Mucosa of descending colon (tissue), 3 donors: ENCODE data around the gene ENTPD6. TPM values are rescaled to one million over a fixed set of nuclear protein-coding genes. Genes with fewer than 3 reads are reported as not detected.
A peak's percentile ranks its signal among the peaks of the same experiment; 100 is the strongest.

Source experiments
- ATAC-seq: fragments of 200-7000 bp; cut with Tn5 transposase; one replicate; pipeline ENCODE4 v1.9.1; 2020; ENCODE audit warnings: mild to moderate bottlenecking, moderate library complexity
- DNase-seq, 3 donors: peaks; one replicate each; pipeline ENCODE4 v3.0.0-alpha.2; 2020
- H3K36me3 ChIP-seq: fragments of 200-600 bp; one replicate; pipeline ENCODE4 v1.8.0; 2021; ENCODE audit warnings: low read depth, mild to moderate bottlenecking
- H3K4me1 ChIP-seq: fragments of 200-600 bp; one replicate; pipeline ENCODE4 v1.8.0; 2021; ENCODE audit warnings: low read depth, mild to moderate bottlenecking
- H3K4me3 ChIP-seq: fragments of 200-600 bp; one replicate; pipeline ENCODE4 v1.8.0; 2021; ENCODE audit warnings: mild to moderate bottlenecking
- H3K9me3 ChIP-seq: fragments of 200-600 bp; one replicate; pipeline ENCODE4 v1.8.0; 2021; ENCODE audit warnings: mild to moderate bottlenecking
- intact Hi-C, 2 donors: fragments of 100-400 bp; cut with DNase I in 1 of 2; cut with micrococcal nuclease in 1 of 2; formaldehyde crosslinking; loops; one replicate each; pipeline versions ENCODE4 v1.11.0 to v1.11.1; 2022; cut with DNase I, micrococcal nuclease
- long read RNA-seq, 2 donors: library from polyadenylated mRNA; unstranded; transcript quantifications; one replicate each; pipeline ENCODE4 v2.0.0, GENCODE V29; 2019 to 2021
- total RNA-seq, 3 donors: library from RNA; stranded (reverse); fragmentation: NEBNext Ultra II Directional in 2 of 3; extraction: Animal tissue kit (Norgen Biotek cat#: 25700) in 2 of 3; gene quantifications; one replicate each; pipeline versions ENCODE4 v1.2.1 to v1.2.4, GENCODE V29; 2021 to 2023
- TF ChIP-seq, protein P1 (sequence below): fragments of 200-600 bp; IDR thresholded peaks from one replicate; pipeline ENCODE4 v1.8.0; 2022; ENCODE audit warnings: antibody characterized with exemption, mild to moderate bottlenecking
- donor health status: DM: no; HTN: no; CAD: no; lungs with moderate emphysema.
- donor health status: DM: no; HTN: no; CAD: no.
- donor health status: DM: no; HTN: yes; CAD: no.

The ENTPD6 gene
- total RNA-seq: 100 to 1,000 TPM; 114 to 191 (median 140) TPM
- long read RNA-seq, donor 1, transcript ENTPD6-201 (14 exons, 2,708 nt): minor isoform, 20 of 199 reads
- long read RNA-seq, donor 1, transcript ENTPD6-203 (15 exons, 2,750 nt): major isoform, 25 of 199 reads
- long read RNA-seq, donor 1, transcript ENTPD6-202 (15 exons, 2,766 nt): minor isoform, 17 of 199 reads
- long read RNA-seq, donor 1, partial matches to known transcripts: 14 of 199 reads
- long read RNA-seq, donor 1, other reads (novel, unspliced or antisense): 116 of 199 reads
- long read RNA-seq, donor 2, transcript ENTPD6-201 (14 exons, 2,708 nt): minor isoform, 7 of 67 reads
- long read RNA-seq, donor 2, transcript ENTPD6-203 (15 exons, 2,750 nt): minor isoform, 10 of 67 reads
- long read RNA-seq, donor 2, transcript ENTPD6-202 (15 exons, 2,766 nt): major isoform, 11 of 67 reads
- long read RNA-seq, donor 2, partial matches to known transcripts: 4 of 67 reads
- long read RNA-seq, donor 2, other reads (novel, unspliced or antisense): 33 of 67 reads

DNA sequence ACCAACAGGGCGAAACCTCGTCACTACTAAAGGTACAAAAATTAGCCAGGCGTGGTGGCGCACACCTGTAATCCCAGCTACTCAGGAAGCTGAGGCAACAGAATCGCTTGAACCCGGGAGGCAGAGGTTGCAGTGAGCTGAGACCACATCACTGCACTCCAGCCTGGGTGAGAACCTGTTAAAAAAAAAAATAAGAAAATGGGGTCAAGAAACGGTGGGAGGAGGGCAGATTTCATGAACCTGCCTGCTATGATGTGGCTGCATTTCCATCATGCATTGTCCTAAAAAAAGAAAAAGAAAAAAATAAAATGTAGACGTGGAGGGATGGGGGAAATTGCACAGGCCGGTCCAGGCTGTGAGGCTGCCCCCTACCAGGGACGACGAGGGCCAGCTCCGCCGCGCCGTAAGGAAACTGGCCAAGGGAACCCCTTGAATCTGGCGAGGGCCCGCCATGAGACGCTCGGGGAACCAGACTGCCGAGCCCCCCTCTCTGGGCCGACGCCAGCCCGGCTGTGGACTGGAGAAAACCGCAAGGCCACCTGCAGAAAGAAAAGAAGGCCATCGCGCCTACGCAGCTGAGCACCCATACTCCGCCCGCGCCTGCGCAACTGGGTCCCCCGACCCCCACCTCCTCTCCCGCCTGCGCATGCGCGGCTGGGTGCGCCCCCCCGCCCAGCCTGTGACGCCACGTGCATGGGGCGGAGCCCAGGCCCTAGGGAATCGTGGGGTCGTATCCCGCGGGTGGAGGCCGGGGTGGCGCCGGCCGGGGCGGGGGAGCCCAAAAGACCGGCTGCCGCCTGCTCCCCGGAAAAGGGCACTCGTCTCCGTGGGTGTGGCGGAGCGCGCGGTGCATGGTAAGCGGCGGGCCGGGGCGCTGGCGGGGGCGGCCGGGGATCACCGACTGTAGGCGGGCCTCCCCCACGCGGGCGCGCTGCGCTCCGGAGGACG, at the start of gene ENTPD6:
ENTPD6 (plus strand) TSS at position 699 of the 948 bp plus-strand sequence. CDS start 10,825 bp downstream, outside the sequence.
- DNase-seq: peak; percentile 94 to 98 (median 94)
- TF ChIP-seq, protein P1, sequence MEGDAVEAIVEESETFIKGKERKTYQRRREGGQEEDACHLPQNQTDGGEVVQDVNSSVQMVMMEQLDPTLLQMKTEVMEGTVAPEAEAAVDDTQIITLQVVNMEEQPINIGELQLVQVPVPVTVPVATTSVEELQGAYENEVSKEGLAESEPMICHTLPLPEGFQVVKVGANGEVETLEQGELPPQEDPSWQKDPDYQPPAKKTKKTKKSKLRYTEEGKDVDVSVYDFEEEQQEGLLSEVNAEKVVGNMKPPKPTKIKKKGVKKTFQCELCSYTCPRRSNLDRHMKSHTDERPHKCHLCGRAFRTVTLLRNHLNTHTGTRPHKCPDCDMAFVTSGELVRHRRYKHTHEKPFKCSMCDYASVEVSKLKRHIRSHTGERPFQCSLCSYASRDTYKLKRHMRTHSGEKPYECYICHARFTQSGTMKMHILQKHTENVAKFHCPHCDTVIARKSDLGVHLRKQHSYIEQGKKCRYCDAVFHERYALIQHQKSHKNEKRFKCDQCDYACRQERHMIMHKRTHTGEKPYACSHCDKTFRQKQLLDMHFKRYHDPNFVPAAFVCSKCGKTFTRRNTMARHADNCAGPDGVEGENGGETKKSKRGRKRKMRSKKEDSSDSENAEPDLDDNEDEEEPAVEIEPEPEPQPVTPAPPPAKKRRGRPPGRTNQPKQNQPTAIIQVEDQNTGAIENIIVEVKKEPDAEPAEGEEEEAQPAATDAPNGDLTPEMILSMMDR: no peak
- peak; percentile 86 for ATAC-seq
- Histone ChIP-seq H3K36me3 (no peaks in the 10 kb centered on the region), H3K4me3 (peak within 1 kb of the TSS; percentile 91), H3K4me1 (peaks cover 31% of the 10 kb centered on the region), H3K9me3 (no peaks in the 10 kb centered on the region)
- intact Hi-C loops: no loop called here

DNA sequence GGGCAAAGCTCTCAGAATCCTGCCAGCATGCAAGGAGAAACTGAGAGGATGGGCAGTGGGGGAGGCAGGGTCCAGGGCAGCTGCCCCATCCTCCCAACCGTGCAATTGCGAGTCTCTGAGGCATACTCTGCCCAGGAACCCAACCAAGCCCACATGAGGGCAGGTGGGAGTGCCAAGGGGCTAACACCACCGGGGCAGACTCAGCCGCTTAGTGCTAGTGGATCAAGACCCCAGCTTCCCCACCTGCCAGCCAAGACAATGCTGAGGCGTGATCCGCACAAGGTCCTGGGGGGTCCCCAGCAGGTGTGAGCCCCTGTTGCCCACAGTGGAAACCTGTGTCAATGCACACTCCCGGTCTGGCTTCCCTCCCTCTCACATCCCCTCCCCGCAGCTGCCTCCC, 48.5 kb upstream of the ENTPD6 start:
- Histone ChIP-seq H3K9me3 (no peaks in the 10 kb centered on the region), H3K4me3 (no peak overlapping the region), H3K36me3 (no peaks in the 10 kb centered on the region), H3K4me1 (peaks cover 5% of the 10 kb centered on the region)
- ATAC-seq (no peak), DNase-seq (no peak)
- intact Hi-C loops: no loop called here
- TF ChIP-seq, protein P1: no peak

DNA sequence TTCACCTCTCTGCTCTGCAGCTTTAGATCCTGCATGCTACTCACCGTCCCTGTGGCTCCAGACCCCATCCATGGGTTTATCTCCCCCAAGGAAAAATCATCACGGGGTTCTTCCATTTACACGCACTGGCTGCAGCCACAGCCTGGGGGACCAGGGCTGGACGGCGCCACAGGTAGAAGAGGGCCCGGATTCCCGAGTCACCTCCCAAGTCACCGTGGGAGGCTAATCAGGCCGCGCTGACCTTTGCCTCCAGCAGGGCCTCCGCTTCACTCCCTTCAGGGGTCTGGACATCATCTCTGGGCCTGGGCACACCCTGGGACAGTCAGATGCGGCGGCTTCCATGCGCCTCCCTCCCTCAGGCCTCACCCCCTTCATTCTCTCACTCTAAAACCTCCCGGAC, 47.8 kb upstream of the ENTPD6 start:
- TF ChIP-seq, protein P1: no peak
- H3K36me3 ChIP-seq: no peaks in the 10 kb centered on the region
- no peaks in the 10 kb centered on the region for H3K9me3 ChIP-seq
- DNase-seq (no peak), ATAC-seq (no peak)
- intact Hi-C loops: no loop called here
- H3K4me1 ChIP-seq: peaks cover 5% of the 10 kb centered on the region
- H3K4me3 ChIP-seq: no peak overlapping the region

DNA sequence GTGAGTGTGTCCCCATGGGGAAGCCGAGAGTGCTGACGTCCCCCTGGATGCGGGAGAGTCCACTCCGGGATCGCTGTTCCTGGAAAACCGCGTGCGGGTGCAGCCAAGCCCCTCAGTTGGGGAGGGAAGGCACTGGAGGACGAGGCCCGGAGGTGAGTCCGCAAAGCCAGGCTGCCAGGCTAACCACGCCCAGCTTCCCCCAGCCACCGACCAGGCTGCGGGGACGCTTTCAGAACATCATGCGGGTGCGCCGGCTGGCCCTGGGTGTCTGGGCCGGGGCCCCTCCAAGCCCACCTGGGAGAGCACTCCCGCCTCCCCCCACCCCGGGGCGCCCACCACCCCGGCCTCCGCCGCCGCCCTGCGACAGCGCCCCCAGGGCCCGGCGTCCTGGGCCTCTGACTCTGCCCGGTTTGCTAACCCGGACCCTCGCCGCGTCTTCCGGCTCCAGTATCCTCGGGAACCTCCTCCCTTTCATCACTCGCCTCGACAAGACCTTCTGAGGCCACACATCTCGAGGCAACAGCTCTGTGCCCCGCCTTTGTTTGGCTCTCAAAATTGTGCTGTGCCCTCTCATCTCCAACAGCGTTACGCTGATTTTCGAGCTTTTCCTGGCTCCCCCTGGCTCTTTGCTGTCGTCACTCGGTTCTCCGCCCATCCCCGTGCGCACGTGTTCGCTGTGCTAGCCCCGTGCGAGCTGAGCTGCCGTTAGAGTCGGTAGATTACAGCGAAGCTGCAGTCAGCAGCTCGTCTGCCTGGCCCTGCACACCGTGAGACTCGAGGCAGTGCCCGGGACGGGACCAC, 47.1 kb upstream of the ENTPD6 start:
- intact Hi-C loops: no loop called here
- H3K4me3 ChIP-seq: no peak overlapping the region
- peaks cover 5% of the 10 kb centered on the region for H3K4me1 ChIP-seq
- ATAC-seq (peak; percentile 68), DNase-seq (peak in 2 of 3 donors; percentile 45 to 53)
- TF ChIP-seq, protein P1: no peak
- H3K36me3 ChIP-seq: no peaks in the 10 kb centered on the region
- no peaks in the 10 kb centered on the region for H3K9me3 ChIP-seq
